Right cardiac atrium (tissue), 5 donors: ENCODE data around the gene SLC39A11. TPM values are rescaled to one million over a fixed set of nuclear protein-coding genes. Genes with fewer than 3 reads are reported as not detected.
"Not testable (repeated sequence)": the region's sequence is repeated elsewhere in the genome, so short reads cannot be mapped to it uniquely, and the experiment has no call there.

Source experiments
- ATAC-seq, 2 donors: fragments of 200-7000 bp; cut with Tn5 transposase; one replicate each; pipeline versions ENCODE4 v1.8.0 to v1.9.1; 2020; ENCODE audit warnings: moderate library complexity in 2 of 2, mild to moderate bottlenecking in 1 of 2
- DNase-seq, 3 donors: peaks; one replicate each; pipeline ENCODE4 v3.0.0-alpha.2; 2020
- H3K27ac ChIP-seq: one replicate; pipeline ENCODE4 v1.5.1; 2013; ENCODE audit warnings: mild to moderate bottlenecking, low read length, control low read depth, moderate library complexity
- H3K27me3 ChIP-seq: one replicate; pipeline ENCODE4 v1.6.1; 2013; ENCODE audit not compliant: control insufficient read depth, insufficient read depth
- H3K4me1 ChIP-seq: one replicate; pipeline ENCODE4 v1.6.1; 2013; ENCODE audit warnings: low read length; ENCODE audit not compliant: control insufficient read depth, insufficient read depth
- H3K4me3 ChIP-seq: one replicate; pipeline ENCODE4 v1.5.1; 2013; ENCODE audit warnings: low read length, control low read depth
- H3K9me3 ChIP-seq: one replicate; pipeline ENCODE4 v1.6.1; 2013; ENCODE audit warnings: low read length; ENCODE audit not compliant: control insufficient read depth
- WGBS: extraction: QIAGEN DNeasy Blood & Tissue Kit; methylation state at CpG from one replicate; pipeline ENCODE4 v1.1.7; 2013; 5-methylcytosine and 5-hydroxymethylcytosine counted together
- intact Hi-C, 4 donors: fragments of 100-400 bp; cut with DNase I; formaldehyde crosslinking; loops; one replicate each; pipeline versions ENCODE4 v1.11.0 to v1.14.0; 2022 to 2023
- polyA plus RNA-seq: library from polyadenylated mRNA; stranded (reverse); fragments of 200-250 nt; gene quantifications from one replicate; pipeline ENCODE4 v1.2.3, GENCODE V29; 2013
- total RNA-seq, 4 donors: library from RNA; stranded (reverse); fragmentation: NEBNext Ultra II Directional; extraction: Animal tissue kit (Norgen Biotek cat#: 25700); gene quantifications; one replicate each; pipeline ENCODE4 v1.2.1, GENCODE V29; 2021
- donor health status: healthy with polysubstance abuse.
- donor health status: DM: no; HTN: yes; CAD: no.
- donor health status: DM: no; HTN: no; CAD: no.
- donor health status: DM: no; HTN: yes; CAD: no; lungs with severe emphysema.
- donor health status: DM: yes; HTN: yes; CAD: no.

The SLC39A11 gene
- total and polyA plus RNA-seq, 5 donors: 3.2 to 12.6 (median 9.9) TPM

GRCh38 chr17:72943826-72944689 is 148.4 kb downstream of the SLC39A11 start:
- WGBS: 84% methylated on average over 4 of the region's 4 CpGs
- Histone ChIP-seq H3K27ac (no peak overlapping the region), H3K9me3 (no peaks in the 10 kb centered on the region), H3K4me1 (no peaks in the 10 kb centered on the region), H3K27me3 (no peaks in the 10 kb centered on the region), H3K4me3 (no peak overlapping the region)
- intact Hi-C loops: no loop called here
- DNase-seq: no peak
- no peak for ATAC-seq

GRCh38 chr17:72942579-72942978 is 149.9 kb downstream of the SLC39A11 start:
- 78% methylated on average over 6 of the region's 6 CpGs for WGBS

GRCh38 chr17:72940496-72940895 is 152.0 kb downstream of the SLC39A11 start:
- Histone ChIP-seq H3K4me1 (no peaks in the 10 kb centered on the region), H3K27me3 (no peaks in the 10 kb centered on the region), H3K27ac (no peak overlapping the region), H3K9me3 (no peaks in the 10 kb centered on the region), H3K4me3 (no peak overlapping the region)
- ATAC-seq (no peak), DNase-seq (no peak)
- intact Hi-C loops: no loop called here
- 97% methylated on average over 11 of the region's 11 CpGs for WGBS

More at GRCh38 chr17:72942579-72942978, 149.9 kb downstream of the SLC39A11 start:
- no peak for DNase-seq
- Histone ChIP-seq H3K4me1 (no peaks in the 10 kb centered on the region), H3K9me3 (no peaks in the 10 kb centered on the region), H3K4me3 (no peak overlapping the region), H3K27ac (no peak overlapping the region), H3K27me3 (no peaks in the 10 kb centered on the region)
- intact Hi-C loops: no loop called here
- ATAC-seq: no peak

GRCh38 chr17:72938482-72938881 is 154.0 kb downstream of the SLC39A11 start:
- no peak for ATAC-seq
- H3K9me3 ChIP-seq: no peaks in the 10 kb centered on the region
- intact Hi-C loops: no loop called here
- no peaks in the 10 kb centered on the region for H3K27me3 ChIP-seq
- H3K4me1 ChIP-seq: no peaks in the 10 kb centered on the region
- H3K27ac ChIP-seq: no peak overlapping the region
- DNase-seq: no peak
- 77% methylated on average over 3 of the region's 3 CpGs for WGBS
- no peak overlapping the region for H3K4me3 ChIP-seq

- Histone ChIP-seq H3K9me3 (no peaks in the 10 kb centered on the region), H3K27ac (no peak overlapping the region), H3K27me3 (no peaks in the 10 kb centered on the region), H3K4me3 (no peak overlapping the region), H3K4me1 (no peaks in the 10 kb centered on the region)
- 77% methylated on average over 5 of the region's 5 CpGs for WGBS
- DNase-seq (no peak), ATAC-seq (no peak)
- intact Hi-C loops: no loop called here
Measured at GRCh38 chr17:72937707-72938106, 154.8 kb downstream of the SLC39A11 start.

- H3K4me3 ChIP-seq, ATAC-seq, intact Hi-C loops, H3K27me3 ChIP-seq, H3K27ac ChIP-seq, DNase-seq, H3K9me3 ChIP-seq, H3K4me1 ChIP-seq: not testable (repeated sequence)
- WGBS: 96% methylated on average over 8 of the region's 8 CpGs
Measured at GRCh38 chr17:72937254-72937653, 155.2 kb downstream of the SLC39A11 start.

- intact Hi-C loops: no loop called here
- no peak overlapping the region for H3K27ac ChIP-seq
- ATAC-seq (no peak), DNase-seq (no peak)
- 89% methylated on average over 8 of the region's 8 CpGs for WGBS
- H3K4me1 ChIP-seq: no peaks in the 10 kb centered on the region
- H3K4me3 ChIP-seq: no peak overlapping the region
- H3K27me3 ChIP-seq: no peaks in the 10 kb centered on the region
- H3K9me3 ChIP-seq: no peaks in the 10 kb centered on the region
Measured at GRCh38 chr17:72935984-72936383, 156.5 kb downstream of the SLC39A11 start.

GRCh38 chr17:72934927-72935326 is 157.6 kb downstream of the SLC39A11 start:
- no peaks in the 10 kb centered on the region for H3K4me1 ChIP-seq
- no peak for DNase-seq
- no peaks in the 10 kb centered on the region for H3K9me3 ChIP-seq
- no peak overlapping the region for H3K27ac ChIP-seq
- no peaks in the 10 kb centered on the region for H3K27me3 ChIP-seq
- intact Hi-C loops: no loop called here
- WGBS: 84% methylated on average over 8 of the region's 8 CpGs
- no peak overlapping the region for H3K4me3 ChIP-seq
- ATAC-seq: no peak

GRCh38 chr17:72931635-72932034 is 160.9 kb downstream of the SLC39A11 start:
- Histone ChIP-seq H3K27me3 (no peaks in the 10 kb centered on the region), H3K9me3 (no peaks in the 10 kb centered on the region), H3K4me3 (no peak overlapping the region), H3K4me1 (no peaks in the 10 kb centered on the region), H3K27ac (no peak overlapping the region)
- intact Hi-C loops: no loop called here
- no peak for DNase-seq
- no peak for ATAC-seq
- 86% methylated on average over 5 of the region's 5 CpGs for WGBS

GRCh38 chr17:72931163-72931562 is 161.3 kb downstream of the SLC39A11 start:
- H3K27me3 ChIP-seq: no peaks in the 10 kb centered on the region
- no peaks in the 10 kb centered on the region for H3K9me3 ChIP-seq
- H3K4me3 ChIP-seq: no peak overlapping the region
- intact Hi-C loops: no loop called here
- no peak for ATAC-seq
- no peak overlapping the region for H3K27ac ChIP-seq
- WGBS: 76% methylated on average over 9 of the region's 9 CpGs
- no peaks in the 10 kb centered on the region for H3K4me1 ChIP-seq
- no peak for DNase-seq

GRCh38 chr17:72930031-72930430 is 162.5 kb downstream of the SLC39A11 start:
- intact Hi-C loops: no loop called here
- Histone ChIP-seq H3K27ac (no peak overlapping the region), H3K27me3 (no peaks in the 10 kb centered on the region), H3K4me3 (no peak overlapping the region), H3K9me3 (no peaks in the 10 kb centered on the region), H3K4me1 (no peaks in the 10 kb centered on the region)
- DNase-seq (no peak), ATAC-seq (no peak)
- 87% methylated on average over 2 of the region's 2 CpGs for WGBS
